ENCODE data around the gene CNTNAP4. TPM values are rescaled to one million over a fixed set of nuclear protein-coding genes. Genes with fewer than 3 reads are reported as not detected.

The CNTNAP4 gene
- total RNA-seq, 2 donors from 2014 or later = not detected

DNA sequence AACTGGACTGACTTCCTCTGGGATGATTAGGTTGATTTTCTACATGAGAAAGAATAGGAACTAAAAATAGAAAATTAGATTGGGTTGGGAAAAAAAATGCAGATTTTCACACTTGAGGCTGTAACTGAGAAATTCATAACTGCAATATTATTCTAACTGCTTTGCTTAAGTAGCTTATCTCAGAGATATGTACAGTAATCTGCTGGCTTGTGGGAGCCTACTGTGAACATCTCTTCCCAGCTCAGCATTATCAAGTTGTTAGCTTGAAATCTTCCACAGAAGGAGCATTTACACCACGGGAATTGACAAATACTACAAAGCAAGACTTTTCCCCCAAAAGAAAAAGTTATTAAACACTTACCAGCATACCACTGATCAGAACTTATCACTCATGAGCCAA lies 58.9 kb downstream of the CNTNAP4 start:
- H3K9me3 ChIP-seq = peaks cover 0 to 6% of the 10 kb centered on the region in 2 donors
- H3K27me3 ChIP-seq = no peaks in the 10 kb centered on the region
- no peak overlapping the region for H3K4me3 ChIP-seq
- no peak overlapping the region for H3K27ac ChIP-seq
- TF ChIP-seq, protein P1, sequence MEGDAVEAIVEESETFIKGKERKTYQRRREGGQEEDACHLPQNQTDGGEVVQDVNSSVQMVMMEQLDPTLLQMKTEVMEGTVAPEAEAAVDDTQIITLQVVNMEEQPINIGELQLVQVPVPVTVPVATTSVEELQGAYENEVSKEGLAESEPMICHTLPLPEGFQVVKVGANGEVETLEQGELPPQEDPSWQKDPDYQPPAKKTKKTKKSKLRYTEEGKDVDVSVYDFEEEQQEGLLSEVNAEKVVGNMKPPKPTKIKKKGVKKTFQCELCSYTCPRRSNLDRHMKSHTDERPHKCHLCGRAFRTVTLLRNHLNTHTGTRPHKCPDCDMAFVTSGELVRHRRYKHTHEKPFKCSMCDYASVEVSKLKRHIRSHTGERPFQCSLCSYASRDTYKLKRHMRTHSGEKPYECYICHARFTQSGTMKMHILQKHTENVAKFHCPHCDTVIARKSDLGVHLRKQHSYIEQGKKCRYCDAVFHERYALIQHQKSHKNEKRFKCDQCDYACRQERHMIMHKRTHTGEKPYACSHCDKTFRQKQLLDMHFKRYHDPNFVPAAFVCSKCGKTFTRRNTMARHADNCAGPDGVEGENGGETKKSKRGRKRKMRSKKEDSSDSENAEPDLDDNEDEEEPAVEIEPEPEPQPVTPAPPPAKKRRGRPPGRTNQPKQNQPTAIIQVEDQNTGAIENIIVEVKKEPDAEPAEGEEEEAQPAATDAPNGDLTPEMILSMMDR (IDR thresholded peaks at IDR 0.05) = no peak
- no peaks in the 10 kb centered on the region for H3K36me3 ChIP-seq
- H3K4me1 ChIP-seq = no peaks in the 10 kb centered on the region
- DNase-seq (ENCODE audit: low spot score) = no peak

DNA sequence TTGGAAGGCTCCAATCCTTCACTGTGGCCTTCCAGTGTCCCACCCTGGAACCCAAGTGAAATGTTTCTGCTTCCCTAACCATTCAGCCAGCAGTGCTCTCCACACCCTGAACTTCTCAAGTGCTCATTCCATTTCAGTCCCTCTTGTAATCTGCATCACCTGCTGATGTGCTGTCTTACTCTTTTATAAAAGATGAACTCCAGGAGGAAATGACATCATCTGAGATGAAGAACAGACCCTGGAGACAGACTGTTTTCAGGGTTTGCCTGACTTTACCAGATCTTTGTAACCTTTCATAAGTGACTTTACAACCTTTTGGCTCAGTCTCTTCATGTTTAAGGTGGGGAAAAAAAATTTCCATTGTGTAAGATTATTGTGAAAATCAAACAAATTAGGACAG lies 61.3 kb downstream of the CNTNAP4 start:
- H3K27ac ChIP-seq = no peak overlapping the region
- H3K27me3 ChIP-seq = no peaks in the 10 kb centered on the region
- no peaks in the 10 kb centered on the region for H3K4me1 ChIP-seq
- TF ChIP-seq, protein P1 (IDR thresholded peaks at IDR 0.05) = no peak
- no peak for DNase-seq (ENCODE audit: low spot score)
- no peaks in the 10 kb centered on the region for H3K36me3 ChIP-seq
- H3K9me3 ChIP-seq = peaks cover 0 to 6% of the 10 kb centered on the region in 2 donors
- H3K4me3 ChIP-seq = no peak overlapping the region

DNA sequence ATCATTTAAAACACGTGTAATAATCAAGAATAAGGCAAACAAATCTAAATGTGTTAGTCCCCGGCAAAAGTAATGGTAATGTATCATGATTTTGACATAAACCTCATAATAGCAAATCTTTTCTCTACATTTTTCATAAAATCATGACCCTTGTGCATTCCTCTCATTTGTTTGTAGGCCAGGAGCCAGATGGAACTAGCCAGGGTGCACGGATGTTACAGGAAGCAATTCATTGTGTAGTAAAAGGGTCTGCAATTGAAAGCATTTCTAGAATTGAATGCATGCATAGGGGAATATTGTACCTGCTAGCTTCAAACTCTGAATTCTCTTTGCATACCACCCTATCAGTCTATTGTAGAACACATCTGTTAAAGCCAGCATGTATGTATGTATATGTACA lies 66.6 kb downstream of the CNTNAP4 start:
- H3K9me3 ChIP-seq = no peaks in the 10 kb centered on the region
- DNase-seq (ENCODE audit: low spot score) = no peak
- H3K27me3 ChIP-seq = no peaks in the 10 kb centered on the region
- TF ChIP-seq, protein P1 (IDR thresholded peaks at IDR 0.05) = no peak
- no peaks in the 10 kb centered on the region for H3K36me3 ChIP-seq
- H3K4me1 ChIP-seq = no peaks in the 10 kb centered on the region
- H3K27ac ChIP-seq = no peak overlapping the region
- no peak overlapping the region for H3K4me3 ChIP-seq

DNA sequence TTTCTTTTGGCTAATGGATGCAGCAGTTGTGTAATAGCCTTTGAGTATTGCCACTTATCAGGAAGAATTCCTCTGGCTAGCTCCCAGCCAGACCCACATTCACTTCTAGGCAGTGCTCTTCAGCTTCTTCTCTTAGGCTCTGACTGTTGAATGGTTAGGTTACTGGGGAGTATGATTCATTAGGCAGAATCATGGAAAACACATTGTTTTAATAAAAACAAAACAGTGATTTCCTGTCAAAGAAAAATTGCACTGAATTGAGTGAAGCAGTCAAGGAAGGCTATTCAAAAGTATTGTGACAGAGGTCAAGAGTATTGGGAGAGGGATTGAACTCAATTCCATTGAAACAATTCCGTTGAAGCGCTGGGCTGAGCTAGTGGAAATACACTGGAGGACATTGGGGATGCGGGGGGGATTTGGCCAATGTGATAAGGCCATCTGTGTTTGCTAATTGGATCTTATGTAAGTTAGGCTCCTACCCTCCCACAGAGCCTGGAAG lies 68.0 kb downstream of the CNTNAP4 start:
- H3K36me3 ChIP-seq = no peaks in the 10 kb centered on the region
- TF ChIP-seq, protein P1 (IDR thresholded peaks at IDR 0.05) = no peak

DNA sequence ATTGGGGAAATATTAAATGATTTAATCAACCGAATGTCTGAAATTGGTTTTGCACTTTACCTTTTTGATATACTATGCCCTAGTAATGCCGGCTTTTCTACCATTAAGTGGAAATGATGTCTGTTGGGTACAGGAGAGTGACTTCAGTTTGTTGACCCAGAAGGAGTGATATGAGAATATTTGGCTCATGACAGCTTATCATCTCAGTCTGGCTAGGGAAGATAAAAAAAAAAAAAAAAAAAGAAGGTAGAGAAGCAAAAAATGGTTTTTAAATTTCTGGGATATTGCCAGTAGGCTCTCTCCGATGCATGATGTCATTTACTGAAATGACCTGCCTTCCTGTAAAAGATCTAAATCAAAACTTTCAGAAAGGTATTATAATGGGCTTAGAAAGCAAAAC lies 69.0 kb downstream of the CNTNAP4 start:
- H3K4me1 ChIP-seq = no peaks in the 10 kb centered on the region
- no peaks in the 10 kb centered on the region for H3K27me3 ChIP-seq
- H3K36me3 ChIP-seq = no peaks in the 10 kb centered on the region
- no peak overlapping the region for H3K4me3 ChIP-seq
- DNase-seq (ENCODE audit: low spot score) = no peak
- no peaks in the 10 kb centered on the region for H3K9me3 ChIP-seq
- TF ChIP-seq, protein P1 (IDR thresholded peaks at IDR 0.05) = no peak
- H3K27ac ChIP-seq = no peak overlapping the region

More for the DNA sequence above, 68.0 kb downstream of the CNTNAP4 start:
- Histone ChIP-seq H3K4me1 (no peaks in the 10 kb centered on the region), H3K4me3 (no peak overlapping the region), H3K9me3 (no peaks in the 10 kb centered on the region), H3K27me3 (no peaks in the 10 kb centered on the region), H3K27ac (peak overlapping the region in 1 of 2 donors; percentile 30)
- peak; percentile 80 for DNase-seq (ENCODE audit: low spot score)

DNA sequence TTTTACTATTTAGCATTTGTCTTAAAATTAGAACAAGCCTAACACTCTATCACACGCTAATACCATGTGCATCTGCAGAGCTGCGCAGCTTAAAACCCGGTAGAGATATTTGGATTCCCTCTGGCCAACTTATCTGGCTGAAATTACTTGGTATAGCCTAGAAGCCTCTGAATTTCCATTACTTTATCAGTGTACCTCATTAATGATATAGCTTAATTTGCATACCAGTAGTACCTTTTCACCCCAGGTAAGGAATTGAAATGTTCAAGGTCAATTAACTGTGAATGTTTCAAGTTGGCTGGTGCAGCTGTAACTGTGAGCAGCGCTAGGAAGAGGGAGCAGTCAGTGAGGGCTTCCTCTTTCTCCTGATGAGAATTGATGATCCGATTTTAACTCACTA lies 74.2 kb downstream of the CNTNAP4 start:
- Histone ChIP-seq H3K9me3 (no peaks in the 10 kb centered on the region), H3K27ac (no peak overlapping the region), H3K27me3 (no peaks in the 10 kb centered on the region), H3K4me3 (no peak overlapping the region), H3K4me1 (no peaks in the 10 kb centered on the region), H3K36me3 (no peaks in the 10 kb centered on the region)
- TF ChIP-seq, protein P1 (IDR thresholded peaks at IDR 0.05) = no peak
- no peak for DNase-seq (ENCODE audit: low spot score)

Measured in right atrium auricular region (tissue), 2 donors.